ENCODE data around the gene TACSTD2.
"Not testable (repeated sequence)": the region's sequence is repeated elsewhere in the genome, so short reads cannot be mapped to it uniquely, and the experiment has no call there.

TACSTD2 gene, protein sequence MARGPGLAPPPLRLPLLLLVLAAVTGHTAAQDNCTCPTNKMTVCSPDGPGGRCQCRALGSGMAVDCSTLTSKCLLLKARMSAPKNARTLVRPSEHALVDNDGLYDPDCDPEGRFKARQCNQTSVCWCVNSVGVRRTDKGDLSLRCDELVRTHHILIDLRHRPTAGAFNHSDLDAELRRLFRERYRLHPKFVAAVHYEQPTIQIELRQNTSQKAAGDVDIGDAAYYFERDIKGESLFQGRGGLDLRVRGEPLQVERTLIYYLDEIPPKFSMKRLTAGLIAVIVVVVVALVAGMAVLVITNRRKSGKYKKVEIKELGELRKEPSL

DNA sequence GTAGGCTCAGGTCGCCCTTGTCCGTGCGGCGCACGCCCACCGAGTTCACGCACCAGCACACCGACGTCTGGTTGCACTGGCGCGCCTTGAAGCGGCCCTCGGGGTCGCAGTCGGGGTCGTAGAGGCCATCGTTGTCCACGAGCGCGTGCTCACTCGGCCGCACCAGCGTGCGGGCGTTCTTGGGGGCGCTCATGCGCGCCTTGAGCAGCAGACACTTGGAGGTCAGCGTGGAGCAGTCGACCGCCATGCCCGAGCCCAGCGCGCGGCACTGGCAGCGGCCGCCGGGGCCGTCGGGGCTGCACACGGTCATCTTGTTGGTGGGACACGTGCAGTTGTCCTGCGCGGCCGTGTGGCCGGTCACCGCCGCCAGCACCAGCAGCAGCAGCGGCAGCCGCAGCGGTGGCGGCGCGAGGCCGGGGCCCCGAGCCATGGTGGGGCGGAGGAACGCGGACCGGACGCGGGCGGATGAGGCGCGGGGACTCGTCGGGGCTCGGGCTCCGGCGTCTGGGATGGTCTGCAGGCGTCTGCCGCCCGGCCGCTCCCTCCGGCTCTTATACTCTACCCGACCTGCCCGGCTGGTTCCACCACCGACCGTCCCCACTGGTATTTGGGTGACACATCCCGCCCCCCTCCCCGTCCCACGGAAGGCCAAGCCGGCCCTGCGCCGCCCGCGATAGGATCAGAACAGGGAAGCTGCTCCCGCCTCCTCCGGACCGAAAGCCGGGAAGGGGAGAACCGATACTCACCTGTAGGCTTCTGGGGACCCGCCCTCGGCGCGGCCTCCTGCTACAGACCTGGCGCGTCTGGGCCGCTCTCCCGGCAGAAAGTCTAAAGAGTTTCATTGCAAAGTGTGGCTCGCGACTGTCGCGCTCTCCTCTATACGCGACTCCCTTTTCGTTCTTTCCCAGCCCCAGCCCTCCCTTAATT, at the start of gene TACSTD2:
TACSTD2 (minus strand) TSS at position 526 of the 927 bp plus-strand sequence; CDS start at position 430, 96 bp downstream.
- no peak for DNase-seq (ENCODE audit: low spot score)

DNA sequence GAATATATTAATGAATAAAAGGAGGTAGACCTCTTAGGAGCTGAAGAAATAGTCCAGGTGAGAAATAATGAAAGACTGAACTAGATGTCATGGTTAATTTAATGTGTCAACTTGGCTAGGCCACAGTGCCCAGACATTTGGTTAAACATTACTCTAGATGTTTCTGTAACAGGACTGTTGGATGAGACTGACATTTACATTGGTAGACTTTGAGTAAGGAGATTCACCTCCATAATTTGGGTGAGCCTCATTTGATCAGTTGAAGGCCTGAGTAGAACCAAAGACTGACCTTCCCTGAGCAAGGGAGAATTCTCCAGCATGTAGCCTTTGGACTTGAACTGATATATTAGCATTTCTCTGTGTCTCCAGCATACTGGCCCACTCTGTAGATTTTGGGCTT, 49.2 kb upstream of the TACSTD2 start:
- DNase-seq (ENCODE audit: low spot score), result no peak

DNA sequence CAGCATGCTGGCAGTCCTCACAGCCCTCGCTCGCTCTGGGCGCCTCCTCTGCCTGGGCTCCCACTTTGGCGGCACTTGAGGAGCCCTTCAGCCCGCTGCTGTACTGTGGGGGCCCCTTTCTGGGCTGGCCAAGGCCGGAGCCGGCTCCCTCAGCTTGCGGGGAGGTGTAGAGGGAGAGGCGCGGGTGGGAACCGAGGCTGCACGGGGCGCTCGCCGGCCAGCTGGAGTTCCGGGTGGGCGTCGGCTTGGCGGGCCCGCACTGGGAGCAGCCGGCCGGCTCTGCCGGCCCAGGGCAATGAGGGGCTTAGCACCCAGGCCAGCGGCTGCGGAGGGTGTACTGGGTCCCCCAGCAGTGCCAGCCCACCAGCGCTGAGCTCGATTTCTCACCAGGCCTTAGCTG, 46.2 kb upstream of the TACSTD2 start:
- DNase-seq (ENCODE audit: low spot score), result not testable (repeated sequence)

DNA sequence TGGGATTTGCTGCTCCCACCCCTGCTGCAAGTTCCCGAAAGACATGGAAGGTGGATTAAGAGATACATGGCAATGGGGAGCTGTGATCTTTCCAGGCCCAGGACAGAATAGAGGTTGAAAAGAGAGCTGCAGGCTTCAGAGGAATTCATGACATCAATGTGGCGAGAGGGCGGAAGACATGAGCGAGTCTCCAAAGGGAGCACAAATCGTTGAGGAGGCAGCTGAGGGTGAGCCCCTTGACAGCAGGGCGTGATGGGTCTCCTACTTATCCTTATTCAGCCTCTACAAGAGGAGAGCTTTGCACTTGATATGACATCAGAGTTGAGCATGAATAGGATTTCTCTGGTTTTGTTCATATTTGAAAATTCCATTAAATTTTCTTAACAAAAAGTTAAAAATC, 45.5 kb upstream of the TACSTD2 start:
- no peak for DNase-seq (ENCODE audit: low spot score)

DNA sequence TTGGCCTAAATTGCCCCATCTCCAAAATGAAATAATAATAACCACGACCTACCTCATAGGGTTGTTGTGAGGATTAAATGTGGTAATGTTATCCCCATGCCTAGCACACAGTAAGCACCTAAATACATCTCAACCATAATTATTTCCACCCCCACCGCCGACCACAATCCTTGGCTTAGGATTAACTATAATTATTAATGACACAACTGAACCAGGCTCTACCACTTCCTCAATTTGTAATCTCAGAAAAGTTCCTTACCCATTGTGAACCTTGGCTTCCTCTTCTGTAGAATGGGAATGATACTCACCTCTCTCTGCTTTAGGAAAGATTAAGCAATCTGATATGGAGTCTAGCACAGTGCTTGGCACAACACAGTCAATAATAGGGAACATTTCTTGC, 44.3 kb upstream of the TACSTD2 start:
- DNase-seq (ENCODE audit: low spot score), result no peak

DNA sequence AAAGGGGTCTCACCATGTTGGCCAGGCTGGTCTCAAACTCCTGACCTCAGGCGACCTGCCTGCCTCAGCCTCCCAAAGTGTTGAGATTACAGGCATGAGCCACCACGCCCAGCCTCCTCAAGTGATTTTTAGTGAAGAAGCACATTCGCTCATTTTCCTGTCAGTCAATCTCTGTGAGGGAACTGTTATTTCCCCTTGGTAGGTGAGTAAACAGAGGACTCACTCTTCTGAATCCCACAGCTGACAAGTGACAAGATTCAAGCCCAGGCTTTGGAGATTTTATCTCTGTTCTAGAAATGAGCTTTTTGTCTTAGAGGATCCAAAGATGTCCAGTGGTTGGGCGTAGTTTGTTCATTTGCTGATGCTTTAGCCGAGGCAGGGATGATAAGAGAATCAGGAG, 43.9 kb upstream of the TACSTD2 start:
- DNase-seq (ENCODE audit: low spot score), result no peak

DNA sequence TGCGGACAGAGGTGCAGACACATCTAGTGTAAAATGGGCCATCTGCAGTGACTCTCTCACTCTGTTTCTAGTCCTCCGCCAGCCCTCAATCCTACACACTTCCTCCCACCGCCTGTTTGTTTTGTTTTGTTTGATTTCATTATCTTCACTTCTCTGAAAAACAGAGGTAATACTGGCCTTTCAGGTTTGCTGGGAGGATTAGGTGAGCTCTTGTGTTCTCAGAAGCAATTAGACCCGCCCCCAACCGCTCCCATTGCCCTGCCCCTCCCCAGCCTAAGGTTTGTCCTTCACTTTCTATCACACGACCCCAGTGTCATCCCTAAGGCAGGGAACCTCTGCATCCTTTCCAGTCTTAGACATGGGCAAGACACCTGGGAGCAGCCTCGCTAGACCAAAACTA, 43.2 kb upstream of the TACSTD2 start:
- no peak for DNase-seq (ENCODE audit: low spot score)

DNA sequence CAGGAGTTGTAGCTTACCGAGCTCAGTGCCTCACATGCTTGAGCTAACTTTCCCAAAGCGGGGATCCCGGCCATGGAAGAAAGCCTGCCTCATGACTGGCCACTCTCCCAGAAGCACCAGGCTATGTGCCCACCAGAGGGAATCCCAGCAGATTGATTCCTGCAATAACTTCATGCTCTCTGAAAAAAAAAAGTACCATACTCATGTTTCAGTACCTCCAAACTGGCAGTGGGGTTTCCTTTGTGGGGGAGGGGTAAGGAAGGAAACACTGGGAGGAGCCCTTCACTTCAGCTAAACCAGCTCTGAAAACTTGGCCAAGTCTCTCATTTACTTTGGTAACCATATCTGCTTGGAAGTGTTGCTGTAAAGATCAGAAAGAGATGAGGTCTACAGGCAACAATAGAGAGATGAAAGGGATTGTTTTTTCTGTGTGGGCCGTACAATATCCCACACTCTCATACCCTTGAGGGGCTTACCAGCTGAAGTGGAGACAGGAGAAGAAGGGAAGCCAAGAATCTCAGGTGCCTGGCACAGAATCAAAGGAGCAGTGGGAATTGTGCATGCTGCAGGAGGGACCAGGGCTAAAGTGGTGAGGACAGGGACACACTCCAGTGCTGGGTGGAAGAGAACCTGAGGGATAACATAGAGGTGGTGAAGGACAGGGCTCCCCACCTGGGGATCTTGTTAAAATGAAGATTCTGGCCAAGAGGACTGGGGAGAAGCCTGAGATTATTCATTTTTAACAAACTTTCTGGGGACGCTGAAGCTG, 42.4 kb upstream of the TACSTD2 start:
- DNase-seq (ENCODE audit: low spot score), result no peak

DNA sequence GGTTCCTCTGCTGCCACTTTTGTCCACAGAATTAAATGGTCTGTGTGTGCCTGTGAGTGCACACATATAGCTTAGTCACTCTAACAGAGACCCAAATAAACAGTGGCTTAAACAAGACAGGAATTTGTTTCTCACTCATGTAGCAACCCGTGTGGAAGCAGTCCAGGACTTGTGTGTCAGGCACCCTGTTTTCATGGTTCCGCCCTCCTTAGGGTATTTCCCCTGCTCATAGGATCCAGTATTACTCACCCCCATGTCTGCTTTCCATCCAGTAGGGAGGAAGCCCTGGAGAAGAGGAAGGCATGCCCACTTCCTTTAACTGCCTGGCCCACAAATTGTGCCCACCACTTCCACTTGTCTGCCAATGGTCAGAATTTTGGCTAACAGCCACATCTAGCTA, 41.3 kb upstream of the TACSTD2 start:
- DNase-seq (ENCODE audit: low spot score), result no peak

DNA sequence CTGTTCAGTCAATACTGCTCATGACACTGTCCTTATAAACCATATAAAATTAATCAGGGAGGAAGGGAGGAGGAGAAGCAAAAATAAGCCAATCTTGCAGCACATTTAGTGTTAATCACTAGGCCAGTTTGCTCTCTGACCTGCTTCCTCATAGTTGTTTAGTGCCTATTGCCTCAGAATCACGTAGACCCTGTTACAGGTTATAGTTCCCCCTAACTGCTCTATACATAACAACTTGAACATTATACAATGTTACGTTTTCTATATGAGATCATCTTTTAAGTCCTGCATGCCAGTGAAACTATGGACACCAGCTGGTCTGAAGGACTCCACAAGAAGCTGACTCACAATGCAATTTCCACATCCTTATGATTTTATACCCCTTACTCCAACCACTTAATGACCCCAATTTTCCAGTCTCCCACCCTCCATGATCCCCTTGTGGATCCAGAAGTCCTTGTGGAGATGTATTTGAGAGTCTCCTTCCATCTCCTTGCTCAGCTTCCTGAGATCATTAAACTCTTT, 34.9 kb upstream of the TACSTD2 start:
- no peak for DNase-seq (ENCODE audit: low spot score)

DNA sequence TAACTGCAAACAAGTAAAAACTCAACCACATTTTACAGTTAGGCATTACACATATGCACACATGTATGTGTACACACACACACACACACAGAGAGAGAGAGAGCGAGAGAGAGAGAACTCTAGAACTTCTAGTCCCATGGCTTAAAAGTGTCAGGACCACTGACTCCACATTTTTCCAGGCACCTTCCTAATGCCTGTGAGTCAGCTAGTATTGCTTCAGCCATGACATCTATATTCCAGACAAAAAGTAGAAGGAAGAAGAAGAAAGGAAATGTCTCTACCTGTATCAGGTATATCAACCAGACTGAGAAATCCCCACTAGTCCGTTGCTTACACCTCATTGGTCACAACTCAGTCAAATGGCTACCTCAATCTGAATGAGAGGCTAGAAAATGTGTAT, 31.9 kb upstream of the TACSTD2 start:
- no peak for DNase-seq (ENCODE audit: low spot score)

DNA sequence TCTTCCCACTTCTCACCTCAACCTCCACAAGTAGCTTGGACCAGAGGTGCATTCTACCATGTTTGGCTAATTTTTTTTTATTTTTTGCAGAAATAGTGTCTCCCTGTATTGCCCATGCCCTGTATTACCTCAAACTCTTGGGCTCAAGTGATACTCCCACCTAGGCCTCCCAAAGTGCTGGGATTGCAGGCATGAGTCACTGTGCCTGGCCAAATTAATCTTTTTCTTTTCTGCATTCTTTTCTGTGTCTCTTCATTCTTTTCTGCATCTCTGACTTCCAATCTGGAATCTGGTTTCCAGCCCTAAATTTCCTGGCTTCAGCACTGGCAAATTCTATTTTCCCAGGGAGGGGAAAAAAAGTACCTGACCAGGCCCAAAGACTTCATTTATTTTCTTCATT, 31.2 kb upstream of the TACSTD2 start:
- no peak for DNase-seq (ENCODE audit: low spot score)

DNA sequence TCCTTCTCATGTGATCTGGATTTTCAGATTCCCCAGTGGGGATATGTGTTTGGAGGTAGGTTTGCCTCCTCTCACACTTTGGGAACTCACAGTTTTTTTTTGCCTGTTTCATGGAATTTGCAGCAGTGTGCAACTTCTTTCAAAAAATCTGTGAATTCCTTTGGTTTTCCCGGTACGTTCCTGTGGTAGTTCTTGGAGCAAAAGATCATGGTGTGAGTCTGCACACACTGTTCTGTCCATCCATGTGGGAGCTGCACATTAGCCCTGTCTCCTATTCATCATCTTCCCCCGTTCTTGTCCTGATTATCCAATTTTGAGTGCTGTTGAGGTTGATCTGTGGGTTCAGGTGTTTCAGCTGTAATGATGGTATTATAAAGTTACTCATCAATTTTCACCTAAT, 30.3 kb upstream of the TACSTD2 start:
- DNase-seq (ENCODE audit: low spot score), result no peak

DNA sequence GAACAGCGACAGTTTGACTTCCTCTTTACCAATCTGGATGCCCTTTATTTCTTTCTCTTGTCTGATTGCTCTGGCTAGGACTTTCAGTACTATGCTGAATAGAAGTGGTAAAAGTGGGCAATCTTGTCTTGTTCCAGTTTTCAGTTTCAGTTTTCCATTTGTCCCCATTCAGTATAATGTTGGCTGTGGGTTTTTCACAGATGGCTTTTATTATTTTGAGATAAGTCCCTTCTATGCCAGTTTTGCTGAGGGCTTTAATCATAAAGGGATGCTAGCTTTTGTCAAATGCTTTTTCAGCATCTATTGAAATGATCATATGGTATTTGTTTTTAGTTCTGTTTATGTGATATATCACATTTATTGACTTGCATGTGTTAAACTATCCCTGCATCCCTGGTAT, 24.9 kb upstream of the TACSTD2 start:
- DNase-seq (ENCODE audit: low spot score), result not testable (repeated sequence)

DNA sequence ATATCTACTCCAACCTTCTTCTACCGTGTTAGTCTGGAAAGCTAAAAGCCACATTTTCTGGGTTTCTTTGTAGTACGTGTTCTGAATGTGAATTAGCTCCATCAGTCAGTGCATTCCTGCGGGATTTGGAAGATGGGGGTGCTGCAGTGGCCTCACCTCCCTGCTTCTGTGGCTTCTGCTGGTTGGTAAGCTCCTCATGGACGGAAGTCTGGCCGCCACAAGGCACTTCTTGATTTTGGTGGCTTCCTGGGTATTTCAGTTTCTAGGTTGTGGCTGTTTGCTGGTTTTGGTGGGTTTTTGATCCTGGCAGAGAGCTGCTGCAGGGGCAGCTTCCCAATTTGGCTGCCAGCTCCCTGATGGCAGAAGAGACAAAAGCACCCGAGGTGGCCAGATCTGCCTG, 20.9 kb upstream of the TACSTD2 start:
- DNase-seq (ENCODE audit: low spot score), result no peak

DNA sequence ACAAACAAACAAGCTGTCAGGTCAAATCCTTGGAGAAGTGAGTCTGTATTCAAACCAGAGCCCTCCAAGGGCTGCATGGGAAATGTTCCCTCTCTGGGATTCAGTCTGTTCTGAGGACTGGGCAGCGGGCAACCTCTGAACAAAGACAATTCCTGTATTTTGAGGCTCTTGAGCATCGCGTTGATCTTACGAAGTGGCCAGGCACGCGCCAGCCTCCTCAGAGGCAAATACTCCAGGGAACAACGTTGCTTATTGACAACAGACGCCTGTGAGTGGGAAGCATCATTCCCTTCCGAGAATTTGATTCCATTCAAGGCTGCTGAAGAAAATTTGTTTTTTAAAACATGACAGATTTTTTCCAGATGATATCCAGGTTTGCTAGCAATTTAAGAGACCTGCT, 20.0 kb upstream of the TACSTD2 start:
- no peak for DNase-seq (ENCODE audit: low spot score)

DNA sequence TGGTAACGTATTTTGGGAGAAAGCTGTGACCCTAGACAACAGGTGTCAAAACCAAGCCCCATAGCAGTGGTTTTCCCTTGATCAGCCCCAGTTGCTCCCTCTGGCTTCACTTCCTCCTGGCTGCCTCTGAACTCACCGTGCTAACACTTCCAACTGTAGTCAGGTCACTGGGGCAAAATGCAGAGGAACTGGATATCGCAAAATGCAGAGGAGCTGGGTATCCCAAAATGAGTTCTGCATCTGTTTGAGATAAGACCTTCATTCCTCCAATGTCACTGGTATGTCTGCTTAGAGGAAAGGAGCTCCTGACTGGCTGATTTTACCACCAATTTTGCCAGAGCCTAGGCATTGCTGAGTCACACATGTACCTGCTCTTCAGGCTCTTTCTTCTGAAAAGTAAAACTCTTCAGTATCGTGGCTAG, 19.6 kb upstream of the TACSTD2 start:
- DNase-seq (ENCODE audit: low spot score), result no peak

DNA sequence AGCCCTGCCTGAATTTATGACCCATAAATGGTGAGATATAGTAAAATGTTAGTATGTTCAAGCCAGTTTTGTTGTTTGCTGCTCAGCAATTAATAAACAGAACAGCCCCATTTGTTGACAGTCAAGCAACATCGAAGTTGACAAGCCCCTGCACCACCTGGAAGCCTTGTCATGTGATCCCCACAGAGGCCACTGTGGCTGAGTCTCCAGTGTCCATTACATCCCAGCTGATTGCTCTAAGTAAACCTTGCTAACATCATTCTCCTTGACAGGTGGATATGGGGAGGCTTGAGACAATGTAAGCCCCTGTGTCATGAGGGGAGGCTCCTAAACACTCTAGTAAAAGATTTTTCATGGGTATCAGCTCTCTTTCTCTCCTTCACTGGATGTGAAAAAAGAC, 17.5 kb upstream of the TACSTD2 start:
- no peak for DNase-seq (ENCODE audit: low spot score)

DNA sequence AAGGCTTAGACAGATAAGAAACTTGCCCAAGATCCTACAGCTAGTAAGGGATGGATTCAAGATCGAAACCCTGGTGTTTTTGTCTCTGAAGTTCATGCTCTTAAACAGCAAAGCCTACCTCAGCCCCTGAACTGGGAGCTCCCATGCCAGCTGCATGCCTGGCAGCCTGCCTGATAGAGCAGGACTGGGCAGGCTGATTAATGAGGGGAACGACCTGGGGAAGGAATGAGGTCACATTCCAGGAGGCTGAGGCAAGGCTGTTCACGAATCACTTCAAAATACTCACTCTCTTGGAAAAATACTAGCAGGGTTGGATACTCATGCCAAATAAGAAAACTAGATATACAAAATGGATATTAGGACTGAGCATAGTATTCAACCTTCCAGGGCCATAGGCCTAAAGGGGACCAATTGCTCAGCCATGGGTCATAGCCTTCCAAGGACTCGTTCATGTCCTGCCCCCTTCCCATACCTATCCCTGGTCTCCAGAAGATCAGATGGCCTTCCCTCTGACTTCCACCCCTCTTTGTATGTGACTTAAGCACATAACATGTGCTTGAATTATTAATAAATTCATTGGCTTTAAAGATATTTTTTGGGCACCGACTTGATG, 15.6 kb upstream of the TACSTD2 start:
- no peak for DNase-seq (ENCODE audit: low spot score)

DNA sequence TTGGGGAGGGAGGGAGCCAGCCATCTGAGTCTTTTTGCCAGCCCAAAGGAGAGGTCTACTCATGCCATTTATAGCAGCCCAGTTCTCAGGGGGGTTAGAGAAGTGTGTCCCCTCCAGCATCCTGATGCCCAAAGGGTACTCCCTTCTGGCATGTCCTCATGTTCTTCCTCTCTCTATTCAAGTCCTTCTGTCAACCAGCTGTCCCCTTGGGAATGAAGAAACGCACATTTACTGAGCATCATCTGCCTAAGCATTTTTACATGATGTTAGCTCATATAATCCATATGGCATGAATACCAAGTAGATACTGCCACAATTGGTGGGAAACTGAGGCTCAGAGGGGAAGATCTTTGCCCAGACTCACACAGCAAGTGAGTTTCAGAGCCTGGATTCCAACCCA, 14.8 kb upstream of the TACSTD2 start:
- DNase-seq (ENCODE audit: low spot score), result no peak

DNA sequence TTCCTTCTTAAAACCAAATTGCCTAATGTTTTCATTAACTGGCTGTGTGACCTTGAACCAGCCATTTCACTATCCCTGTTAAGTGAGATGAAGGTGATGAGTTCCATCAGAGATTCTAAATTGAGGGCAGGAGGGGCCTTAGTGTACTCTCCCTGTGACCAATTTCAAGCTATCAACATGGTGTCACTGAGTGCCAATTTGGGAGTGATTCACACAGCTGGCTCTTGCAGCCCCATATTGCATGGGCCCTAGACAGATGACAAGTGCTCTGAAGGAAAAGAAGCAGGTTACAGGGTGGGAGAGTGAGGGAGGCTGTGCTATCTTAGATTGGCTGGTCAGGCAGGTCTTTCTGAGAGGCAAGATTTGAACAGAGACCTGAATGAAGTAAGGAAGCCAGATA, 13.0 kb upstream of the TACSTD2 start:
- no peak for DNase-seq (ENCODE audit: low spot score)

DNA sequence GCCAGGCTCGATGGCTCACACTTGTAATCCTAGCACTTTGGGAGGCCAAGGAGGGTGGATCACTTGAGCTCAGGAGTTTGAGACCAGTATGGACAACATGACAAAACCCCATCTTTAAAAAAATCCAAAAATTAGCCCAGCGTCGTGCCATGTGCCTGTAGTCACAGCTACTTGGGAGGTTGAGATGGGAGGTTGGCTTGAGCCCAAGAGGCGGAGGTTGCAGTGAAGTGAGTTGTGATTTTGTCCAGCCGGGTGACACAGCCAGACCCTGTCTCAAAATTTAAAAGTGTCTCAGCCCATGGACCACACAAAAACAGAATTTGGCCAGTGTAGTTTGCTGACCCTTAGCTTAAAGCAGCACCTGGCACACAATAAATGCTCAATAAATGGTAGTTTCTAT, 11.3 kb upstream of the TACSTD2 start:
- DNase-seq (ENCODE audit: low spot score), result no peak
